ENCODE measurements around the gene GLIS1.

GRCh38 chr1:53567851-53568250 is 171.1 kb downstream of the GLIS1 start:
- TF ChIP-seq CTCF (conservative IDR thresholded peaks at IDR 0.05; ENCODE audit: low read depth, low read length) = no peak
- no peak for TF ChIP-seq EZH2phosphoT487 (IDR thresholded peaks at IDR 0.05; ENCODE audit: borderline replicate concordance, low read length)
